GM23248 (cell line): ENCODE results near the gene KRTAP19-5.

Experiments used
- EZH2 ChIP-seq: fragments of 200-600 bp; sonication (generic); IDR thresholded peaks from 2 replicates; pipeline ENCODE4 v1.6.1; 2018; ENCODE audit warnings: antibody characterized with exemption, mild to moderate bottlenecking; ENCODE audit not compliant: insufficient read depth, poor library complexity, severe bottlenecking
- EZH2phosphoT487 ChIP-seq: fragments of 200-600 bp; sonication (generic); IDR thresholded peaks from 2 replicates; pipeline ENCODE4 v1.6.1; 2018; ENCODE audit warnings: antibody characterized with exemption, moderate library complexity, mild to moderate bottlenecking, low read depth; ENCODE audit not compliant: insufficient read depth

- no peak for TF ChIP-seq EZH2
- TF ChIP-seq EZH2phosphoT487: no peak
Observed at GRCh38 chr21:30480145-30480544, 21.8 kb downstream of the KRTAP19-5 start, which contains the start of gene KRTAP19-1.
